Ecto neural progenitor cell (in vitro differentiated cells): Measurements from ENCODE around the gene MIF.
"Not testable (repeated sequence)": the region's sequence is repeated elsewhere in the genome, so short reads cannot be mapped to it uniquely, and the experiment has no call there.

Experiments used
- DNase-seq: peaks from one replicate; pipeline ENCODE4 v3.0.0-alpha.2; 2018; ENCODE audit warnings: low spot score

The MIF gene

DNA sequence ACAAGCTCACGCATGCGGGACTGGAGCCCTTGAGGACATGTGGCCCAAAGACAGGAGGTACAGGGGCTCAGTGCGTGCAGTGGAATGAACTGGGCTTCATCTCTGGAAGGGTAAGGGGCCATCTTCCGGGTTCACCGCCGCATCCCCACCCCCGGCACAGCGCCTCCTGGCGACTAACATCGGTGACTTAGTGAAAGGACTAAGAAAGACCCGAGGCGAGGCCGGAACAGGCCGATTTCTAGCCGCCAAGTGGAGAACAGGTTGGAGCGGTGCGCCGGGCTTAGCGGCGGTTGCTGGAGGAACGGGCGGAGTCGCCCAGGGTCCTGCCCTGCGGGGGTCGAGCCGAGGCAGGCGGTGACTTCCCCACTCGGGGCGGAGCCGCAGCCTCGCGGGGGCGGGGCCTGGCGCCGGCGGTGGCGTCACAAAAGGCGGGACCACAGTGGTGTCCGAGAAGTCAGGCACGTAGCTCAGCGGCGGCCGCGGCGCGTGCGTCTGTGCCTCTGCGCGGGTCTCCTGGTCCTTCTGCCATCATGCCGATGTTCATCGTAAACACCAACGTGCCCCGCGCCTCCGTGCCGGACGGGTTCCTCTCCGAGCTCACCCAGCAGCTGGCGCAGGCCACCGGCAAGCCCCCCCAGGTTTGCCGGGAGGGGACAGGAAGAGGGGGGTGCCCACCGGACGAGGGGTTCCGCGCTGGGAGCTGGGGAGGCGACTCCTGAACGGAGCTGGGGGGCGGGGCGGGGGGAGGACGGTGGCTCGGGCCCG lies at the start of gene MIF:
TSS of gene MIF (plus strand) at position 439 of the 765 bp plus-strand sequence. CDS start at position 531, 92 bp downstream.
- DNase-seq, result peak; percentile 99

DNA sequence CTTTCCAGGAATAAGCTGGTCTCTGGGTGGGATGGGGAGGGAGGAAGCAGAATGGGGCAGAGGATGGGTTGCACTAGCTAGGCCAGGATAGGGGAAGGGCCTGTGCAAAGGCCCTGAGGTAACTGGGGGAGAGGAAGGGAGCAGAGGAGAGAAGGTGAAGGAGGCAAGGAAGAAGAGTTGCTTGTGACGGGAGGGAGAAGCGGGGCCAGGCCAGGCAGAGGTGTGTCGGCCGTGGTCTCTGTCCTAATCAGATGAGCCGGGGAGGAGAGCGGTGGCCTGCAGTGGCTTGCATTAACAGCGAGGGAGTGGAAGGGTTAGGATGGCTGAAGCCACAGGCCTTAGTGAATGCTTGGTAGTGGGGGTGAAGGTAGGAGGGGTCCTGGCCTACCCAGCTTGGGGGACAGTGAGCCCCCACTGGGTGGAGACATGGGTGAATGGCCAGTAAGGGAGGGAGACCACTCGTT lies 49.4 kb upstream of the MIF start:
- DNase-seq, result no peak

DNA sequence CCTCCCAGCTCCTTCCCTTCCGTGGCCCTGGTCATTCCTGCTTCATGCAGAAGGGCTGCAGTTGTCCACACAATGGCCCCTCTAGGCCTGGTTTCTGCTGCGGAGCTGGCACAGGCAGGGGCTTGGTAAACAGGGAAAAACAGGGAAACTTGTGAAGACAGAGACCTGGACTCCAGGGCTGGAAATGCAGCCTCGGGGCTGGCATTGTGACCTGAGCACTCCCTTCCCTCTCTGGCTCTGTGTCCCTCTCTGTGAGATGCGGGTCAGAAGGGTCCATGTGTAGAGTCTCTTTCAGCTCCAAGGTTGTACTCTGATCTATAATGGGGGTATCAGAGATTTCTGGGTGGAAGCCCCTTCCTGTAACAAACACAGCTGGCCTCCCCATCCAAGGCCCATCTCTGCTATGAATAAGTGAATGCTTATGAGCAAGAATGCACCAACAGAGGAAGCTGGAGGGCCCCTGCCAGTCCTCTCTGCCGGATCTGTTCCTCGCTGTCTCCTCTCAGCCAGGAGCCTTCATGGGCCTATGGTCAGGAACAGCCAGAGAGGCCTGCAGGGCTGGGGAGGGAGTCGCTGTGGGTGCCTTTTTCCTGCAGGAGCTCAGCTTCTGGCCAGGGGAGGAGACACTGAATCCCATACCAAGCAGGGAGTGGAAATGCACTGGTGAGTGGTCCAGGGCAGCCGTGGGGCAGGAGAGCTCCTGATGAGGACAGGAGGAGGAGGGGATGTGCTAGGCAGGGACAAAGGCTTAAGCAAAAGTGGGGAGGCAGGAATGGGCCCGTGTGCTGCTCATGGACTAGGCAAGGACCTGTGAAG lies 48.7 kb upstream of the MIF start:
- DNase-seq, result no peak

DNA sequence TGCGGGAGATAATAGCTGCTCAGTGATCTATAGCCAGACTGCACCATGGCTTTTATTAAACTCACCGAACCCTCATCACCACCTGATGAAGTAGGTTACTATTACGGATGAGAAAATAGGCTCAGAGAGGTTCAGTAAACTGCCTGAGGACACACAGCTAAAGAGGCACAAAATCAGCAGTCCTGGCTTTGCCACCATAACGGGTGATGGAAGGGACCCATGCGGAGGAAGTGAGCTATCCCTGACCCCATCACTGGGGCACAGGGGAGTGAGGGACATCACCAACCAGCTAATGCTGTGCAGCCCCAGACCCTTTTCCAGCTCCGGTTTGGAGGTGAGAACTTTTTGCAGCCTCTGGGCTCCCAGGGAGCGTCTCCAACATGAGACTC lies 48.1 kb upstream of the MIF start:
- DNase-seq, result no peak

DNA sequence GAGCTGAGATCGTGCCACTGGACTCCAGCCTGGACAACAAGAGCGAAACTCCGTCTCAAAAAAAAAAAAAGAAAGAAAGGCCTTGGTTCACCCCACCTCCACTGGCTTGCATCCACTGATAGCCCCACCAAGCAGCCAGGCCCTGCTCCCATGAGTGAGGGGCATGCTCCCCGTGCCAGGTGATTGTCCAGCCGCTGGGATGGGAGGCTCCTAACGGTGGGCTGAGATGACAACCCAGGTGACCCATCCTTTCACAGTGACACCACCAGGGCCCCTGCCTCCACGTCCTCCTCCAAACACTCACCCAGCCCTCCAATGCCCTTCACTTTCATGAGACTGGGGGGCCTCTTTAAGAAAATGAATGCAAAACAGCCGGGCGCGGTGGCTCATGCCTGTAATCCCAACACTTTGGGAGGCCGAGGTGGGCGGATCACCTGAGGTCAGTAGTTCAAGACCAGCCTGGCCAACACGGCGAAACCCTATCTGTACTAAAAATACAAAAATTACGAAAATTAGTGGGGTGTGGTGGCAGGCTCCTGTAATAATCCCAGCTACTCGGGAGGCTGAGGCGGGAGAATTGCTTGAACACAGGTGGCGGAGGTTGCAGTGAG lies 46.8 kb upstream of the MIF start:
- no peak for DNase-seq

DNA sequence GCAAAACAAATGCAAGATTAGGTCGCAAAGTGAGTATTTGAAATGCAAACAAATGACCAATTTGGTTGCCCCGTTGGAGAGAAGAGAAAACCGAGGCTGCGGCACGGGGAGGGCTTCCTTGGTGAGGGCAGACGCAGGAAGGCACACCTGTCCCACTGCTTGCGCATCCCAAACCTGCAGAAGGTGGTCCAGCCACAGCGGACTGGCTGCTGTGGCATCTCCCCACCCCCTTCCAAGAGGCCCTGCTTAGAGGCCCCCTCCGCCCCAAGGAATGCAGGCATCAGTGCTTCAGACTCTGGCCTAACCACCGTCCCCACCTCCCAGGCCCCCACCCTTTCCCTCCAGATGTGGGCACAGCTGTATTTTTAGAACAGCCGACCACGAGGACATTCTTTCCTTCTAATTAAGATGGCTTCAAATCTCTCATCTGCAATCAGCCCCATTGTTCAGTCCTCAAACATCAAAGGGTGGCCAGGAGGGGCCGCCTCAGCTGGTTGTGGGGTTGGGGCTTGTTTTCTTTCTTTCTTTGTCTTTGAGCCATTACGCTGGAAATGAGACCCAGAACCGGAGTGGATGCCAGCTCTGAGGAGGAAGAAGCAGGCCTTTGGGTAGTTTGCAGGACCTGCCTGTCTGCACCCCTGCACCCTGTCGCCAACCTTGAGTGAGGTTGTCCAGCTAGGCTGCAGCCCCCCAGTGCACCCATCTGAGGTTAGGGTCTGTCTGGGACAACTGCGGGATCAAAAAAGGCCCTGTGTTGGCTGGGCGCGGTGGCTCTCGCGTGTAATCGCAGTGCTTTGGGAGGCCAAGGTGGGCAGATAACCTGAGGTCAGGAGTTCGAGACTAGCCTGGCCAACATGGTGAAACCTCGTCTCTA lies 46.0 kb upstream of the MIF start:
- no peak for DNase-seq

DNA sequence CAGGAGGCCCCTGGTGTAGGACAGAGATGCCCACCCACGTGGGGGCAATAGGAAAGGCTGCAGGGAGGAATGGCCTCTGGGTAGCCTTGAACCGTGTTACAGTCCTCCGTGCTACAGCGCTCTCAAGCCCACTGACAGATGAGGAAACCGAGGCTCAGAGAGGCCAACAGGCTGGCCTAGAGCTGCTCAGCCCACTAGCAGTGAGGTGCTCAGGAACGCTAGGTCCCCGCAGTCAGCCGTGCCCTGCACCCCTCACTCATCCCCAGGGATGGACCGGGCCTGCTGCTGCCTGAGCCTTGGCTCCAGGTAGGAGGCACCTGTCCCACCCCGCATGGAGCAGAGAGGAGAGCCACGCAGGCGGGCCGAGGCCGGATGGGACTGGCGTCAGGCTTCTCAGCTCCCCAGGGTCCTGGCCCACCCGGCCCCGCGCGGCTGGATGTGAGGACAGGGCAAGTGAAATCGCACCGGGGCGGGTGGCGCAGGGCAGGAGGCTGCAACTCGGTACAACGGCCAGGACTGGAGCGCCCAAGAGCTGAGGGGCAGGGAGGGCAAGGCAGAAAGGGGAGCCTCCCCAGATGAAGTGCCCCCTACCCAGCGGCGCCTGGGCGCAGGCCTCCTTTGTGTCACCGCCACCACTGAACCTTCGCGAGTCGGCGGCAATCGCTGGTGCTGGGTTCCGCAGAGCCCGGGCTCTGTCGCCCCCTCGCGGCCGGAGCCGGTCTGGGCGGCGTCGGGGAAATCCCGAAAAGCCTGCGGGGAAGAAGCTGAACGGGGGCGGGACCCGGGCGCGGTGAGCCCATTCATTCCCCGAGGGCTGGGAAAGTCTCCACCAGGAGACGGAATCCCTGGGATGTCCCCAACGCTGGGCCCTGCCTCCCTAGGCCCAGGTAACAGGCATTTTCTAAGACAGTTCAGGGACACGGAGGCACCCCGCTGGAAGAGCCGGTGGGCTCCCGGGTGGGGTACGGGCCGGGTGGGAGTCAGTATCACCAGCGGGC lies 44.9 kb upstream of the MIF start:
- DNase-seq, result peak; percentile 96

DNA sequence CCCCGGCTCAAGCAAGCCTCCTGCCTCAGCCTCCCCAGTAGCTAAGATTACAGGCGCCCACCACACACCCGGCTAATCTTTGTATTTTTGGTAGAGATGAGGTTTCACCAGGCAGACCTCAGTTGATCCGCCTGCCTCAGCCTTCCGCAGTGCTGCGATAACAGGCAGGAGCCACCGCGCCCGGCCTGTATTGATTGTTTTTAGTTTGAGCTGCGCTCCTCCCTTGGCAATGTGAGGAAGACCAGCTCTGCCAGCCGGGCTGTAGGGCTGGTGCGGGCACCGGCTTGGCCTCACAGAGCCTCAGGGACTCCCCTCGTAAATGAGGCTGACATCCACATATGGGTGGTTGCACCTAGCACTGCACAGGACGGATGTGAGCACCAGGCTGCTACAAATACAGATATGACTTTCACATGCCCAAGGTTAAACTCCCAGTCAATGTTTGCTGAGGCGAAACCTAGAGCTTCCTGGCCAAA lies 44.0 kb upstream of the MIF start:
- no peak for DNase-seq

DNA sequence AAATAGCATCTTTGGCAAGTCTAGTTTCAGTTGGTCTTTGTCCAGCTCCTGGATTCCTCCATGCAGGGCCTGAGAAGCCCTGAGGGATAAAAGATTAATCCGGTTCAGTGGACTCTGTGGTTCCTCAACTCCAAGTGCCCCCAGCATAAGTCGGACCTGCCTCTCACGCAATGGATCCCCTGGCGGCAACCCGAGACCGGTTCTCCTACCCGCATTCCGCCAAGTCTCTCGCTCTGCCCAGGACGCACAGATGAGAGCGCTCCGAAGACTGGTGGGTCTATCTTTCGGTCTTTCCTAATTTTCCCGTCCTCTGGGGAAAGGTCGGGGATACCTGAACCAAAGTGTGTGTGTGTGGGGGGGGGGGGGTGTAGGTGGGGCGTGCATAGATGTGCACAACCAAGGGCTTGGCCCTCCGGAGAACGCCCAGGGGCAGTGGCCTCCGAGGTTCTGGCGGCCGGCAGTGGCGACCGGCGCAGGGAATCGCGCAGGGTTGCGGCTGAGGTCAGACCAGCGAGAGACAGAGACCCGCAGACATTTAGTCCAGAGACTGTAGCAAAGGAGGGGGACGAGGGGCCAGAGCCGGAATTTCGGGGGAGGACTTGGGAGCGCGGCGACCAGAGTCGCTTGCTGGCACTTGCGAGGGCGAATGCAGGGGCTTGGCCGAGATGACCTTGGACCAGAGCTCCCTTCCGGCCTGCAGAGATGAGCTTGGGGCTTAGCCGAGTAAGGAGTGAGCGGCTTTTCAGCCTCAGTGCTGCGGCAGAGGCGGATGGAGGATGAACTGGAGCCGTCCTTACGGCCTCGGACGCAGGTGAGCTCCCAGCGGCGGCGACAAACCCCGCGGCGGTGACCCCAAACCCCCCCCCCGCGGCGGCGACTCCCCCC lies 37.2 kb upstream of the MIF start:
- DNase-seq, result peak; percentile 83

DNA sequence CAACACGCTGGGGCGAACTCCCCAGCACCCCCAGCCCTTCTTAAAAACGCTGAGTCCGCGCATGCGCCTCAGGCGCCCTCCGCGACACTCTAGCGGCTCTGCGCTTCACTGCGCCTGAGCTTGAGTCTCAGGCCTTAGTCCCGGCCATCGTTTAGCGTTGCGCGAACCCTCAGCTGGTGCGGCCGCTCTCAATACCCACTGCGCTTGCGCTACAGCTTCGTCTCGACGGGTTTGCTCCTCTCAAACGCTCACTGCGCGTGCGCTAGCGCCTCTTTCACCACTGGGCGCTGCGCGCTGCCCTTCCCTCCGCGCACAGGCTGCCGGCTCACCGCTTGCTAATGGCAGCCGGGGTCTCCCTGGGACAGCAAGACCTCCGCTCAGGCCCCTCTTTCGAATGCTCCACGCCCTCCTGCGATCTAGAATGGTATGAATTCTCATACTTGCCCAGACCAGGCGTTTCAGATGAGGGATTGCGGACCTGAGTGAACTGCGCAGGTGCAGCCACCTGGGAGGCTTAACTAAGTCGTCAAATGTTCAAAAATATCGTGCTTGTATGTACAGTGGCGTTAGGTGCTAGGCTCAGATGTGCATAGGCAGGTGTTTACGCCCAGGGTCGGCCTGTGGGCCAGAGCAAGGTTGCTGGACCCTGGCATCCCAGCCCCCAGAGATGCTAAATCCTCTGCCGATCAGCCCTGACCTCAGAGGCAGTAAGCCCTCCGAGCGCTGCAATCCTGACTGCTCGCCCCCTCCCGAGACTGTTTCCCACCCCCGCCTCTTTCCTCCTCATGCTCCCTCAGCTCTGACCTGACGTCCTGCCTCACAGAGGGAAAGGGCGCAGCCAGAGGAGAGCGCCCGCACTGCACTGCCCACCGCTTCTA lies 36.3 kb upstream of the MIF start, which contains the start of gene SLC2A11:
TSS of gene SLC2A11 (plus strand) at position 270 of the 878 bp plus-strand sequence. CDS start at position 395, 125 bp downstream.
- DNase-seq, result peak; percentile 98

DNA sequence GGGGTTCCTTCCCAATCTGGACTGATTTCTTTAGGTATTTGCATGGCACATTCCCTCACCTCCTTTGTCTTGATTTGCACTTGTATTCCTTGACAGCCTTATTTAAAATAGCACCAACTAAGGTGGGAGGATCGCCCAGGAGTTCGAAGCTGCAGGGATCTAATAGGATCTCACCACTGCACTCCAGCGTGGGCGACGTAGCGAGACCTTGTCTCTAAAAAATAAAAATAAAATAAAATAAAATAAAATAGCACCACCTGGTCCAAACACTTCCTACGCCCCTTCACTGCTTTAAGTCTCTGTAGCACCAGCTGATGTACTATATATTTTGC lies 35.7 kb upstream of the MIF start:
- no peak for DNase-seq

DNA sequence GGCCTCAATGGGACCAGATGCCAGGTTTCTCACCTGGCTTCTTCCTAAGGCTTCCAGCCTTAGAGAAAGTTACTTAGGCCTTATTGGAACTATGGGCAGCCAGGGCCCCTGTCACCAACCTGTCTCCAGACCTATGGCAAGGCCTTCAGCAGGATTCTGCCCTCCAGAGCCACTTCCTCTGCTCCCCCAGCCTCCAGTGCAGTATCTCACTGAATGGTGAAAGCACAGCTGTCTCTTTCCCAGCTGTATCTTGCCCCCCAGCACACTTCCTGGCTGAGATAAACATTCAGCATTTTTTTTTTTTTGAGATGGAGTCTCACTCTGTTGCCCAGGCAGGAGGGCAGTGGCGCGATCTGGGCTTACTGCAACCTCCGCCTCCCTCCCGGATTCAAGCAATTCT lies 35.0 kb upstream of the MIF start:
- no peak for DNase-seq

DNA sequence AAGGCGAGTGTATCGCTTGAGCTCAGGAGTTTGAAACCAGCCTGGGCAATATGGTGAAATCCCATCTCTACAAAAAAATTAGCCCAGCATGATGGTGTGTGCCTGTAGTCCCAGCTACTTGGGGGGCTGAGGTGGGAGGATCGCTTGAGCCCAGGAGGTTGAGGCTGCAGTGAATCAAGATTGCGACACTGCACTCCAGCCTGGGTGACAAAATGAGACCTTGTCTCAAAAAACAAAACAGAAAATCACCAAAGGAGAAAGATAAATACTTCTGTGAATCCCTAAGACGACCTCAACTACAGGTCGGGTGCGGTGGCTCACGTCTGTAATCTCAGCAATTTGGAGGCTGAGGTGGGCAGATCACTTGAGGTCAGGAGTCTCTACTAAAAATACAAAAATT lies 34.0 kb upstream of the MIF start:
- not testable (repeated sequence) for DNase-seq

DNA sequence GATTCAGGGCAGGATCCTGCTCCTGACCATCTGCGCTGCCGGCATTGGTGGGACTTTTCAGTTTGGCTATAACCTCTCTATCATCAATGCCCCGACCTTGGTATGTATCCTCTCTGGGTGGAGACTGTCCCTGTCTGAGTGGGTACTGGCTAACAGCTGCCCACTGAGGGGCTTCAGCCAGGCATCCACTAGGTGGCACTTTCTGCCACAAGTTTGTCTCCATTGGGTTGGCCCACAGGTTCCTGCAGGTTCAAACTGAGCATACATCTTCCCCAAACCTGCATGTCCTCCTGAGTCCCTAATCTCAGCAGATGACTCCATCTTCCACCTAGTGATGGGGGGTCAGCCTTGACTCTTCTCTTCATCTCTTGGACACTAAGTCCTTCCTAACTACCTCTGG lies 32.1 kb upstream of the MIF start:
- DNase-seq, result no peak

DNA sequence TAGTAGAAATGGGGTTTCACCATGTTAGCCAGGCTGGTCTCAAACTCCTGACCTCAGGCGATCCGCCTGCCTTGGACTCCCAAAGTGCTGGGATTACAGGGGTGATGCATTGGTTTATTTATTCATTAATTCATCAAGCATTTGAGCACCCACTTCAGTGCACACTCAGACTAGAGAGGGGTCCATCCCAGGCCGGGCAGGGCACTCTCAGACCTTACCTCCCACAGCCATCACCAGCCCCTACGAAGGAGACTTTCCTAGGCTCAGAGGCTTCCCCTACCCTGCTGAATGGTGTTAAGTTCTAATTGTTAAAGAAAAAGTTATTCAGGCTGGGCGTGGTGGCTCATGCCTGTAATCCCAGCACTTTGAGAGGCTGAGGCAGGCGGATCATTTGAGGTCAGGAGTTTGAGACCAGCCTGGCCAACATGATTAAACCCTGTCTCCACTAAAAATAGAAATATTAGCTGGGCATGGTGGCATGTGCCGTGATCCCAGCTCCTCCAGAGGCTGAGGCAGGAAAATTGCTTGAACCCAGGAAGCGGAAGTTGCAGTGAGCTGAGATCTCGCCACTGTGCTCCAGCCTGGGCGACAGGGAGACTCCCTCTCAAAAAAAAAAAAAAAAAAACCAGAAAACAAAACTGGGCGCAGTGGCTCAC lies 29.6 kb upstream of the MIF start:
- DNase-seq, result not testable (repeated sequence)

DNA sequence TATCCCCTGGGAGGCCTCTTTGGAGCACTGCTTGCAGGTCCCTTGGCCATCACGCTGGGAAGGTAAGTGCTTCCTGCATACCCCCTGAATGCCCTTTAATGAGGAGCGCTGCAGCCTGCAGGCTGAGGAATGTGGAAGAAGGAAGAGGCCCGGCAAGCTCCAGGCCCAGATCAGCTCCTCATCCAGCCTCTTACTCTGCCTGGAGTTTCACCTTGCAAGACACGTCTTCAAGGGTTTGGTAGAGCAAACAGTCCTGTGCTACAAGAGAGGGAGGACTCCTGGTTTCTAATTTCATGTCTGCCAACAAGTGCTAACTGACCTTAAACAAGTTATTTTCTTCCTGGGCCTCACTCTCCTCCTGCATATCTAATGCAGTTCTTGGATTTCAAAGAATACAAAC lies 25.6 kb upstream of the MIF start:
- no peak for DNase-seq

DNA sequence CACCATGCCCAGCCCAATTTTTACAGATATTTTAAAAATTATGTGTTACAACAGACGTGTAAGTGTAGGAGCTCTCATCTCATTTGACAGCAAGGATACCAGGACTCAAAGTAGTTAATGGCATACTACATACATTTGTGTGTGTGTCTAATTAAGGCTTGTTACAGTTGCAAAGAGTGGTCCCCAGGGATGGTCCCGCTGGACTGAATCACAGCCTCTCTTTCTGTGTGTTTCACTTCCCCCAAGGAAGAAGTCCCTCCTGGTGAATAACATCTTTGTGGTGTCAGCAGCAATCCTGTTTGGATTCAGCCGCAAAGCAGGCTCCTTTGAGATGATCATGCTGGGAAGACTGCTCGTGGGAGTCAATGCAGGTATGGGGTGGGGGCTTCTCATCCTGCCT lies 19.3 kb upstream of the MIF start:
- DNase-seq, result no peak

DNA sequence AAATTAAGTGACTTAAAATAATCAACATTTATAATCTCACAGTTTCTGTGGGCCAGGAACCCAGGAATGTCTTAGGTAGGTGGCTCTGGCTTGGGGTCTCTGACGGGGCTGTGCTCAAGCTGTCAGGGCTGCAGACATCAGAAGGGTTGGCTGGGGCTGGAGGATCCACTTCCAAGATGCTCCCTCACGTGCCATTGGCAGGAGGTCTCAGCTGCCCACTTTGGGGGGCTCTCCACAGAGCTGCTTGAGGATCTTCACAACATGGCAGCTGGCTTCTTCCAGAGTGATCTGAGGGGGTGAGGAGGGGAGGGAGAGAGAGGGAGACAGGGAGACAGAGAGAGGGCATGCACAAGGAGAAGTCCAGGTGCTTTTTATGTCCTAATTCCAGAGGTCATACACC lies 18.4 kb upstream of the MIF start:
- no peak for DNase-seq
